ENCODE data around the gene PIK3C2B. TPM values are rescaled to one million over a fixed set of nuclear protein-coding genes. Genes with fewer than 3 reads are reported as not detected.

The PIK3C2B gene
- total and polyA plus RNA-seq, 2 of the 8 experiments (the other 6 are each of a cell fraction or from before 2014, with no cell fraction given) = 20.4 to 36.7 TPM

GRCh38 chr1:204499511-204500468 is 5.2 kb upstream of the PIK3C2B start:
- H2BK5ac ChIP-seq (ENCODE audit: low read depth, low read length) = no peak overlapping the region
- H2BK15ac ChIP-seq (ENCODE audit: low read length) = no peak overlapping the region
- peaks cover 0 to 4% (median 1%) of the 10 kb centered on the region in 4 experiments; a peak in 1 of 7 replicates for H3K4me1 ChIP-seq (replicated peaks in 1 of 4; ENCODE audit: control insufficient read depth in 3 of 4, insufficient read depth in 4 of 4, low read length in 3 of 4)
- peaks cover 0 to 3% (median under 1%) of the 10 kb centered on the region in 4 experiments; a peak in 1 of 7 replicates for H3K27me3 ChIP-seq (replicated peaks in 1 of 4; ENCODE audit: control insufficient read depth in 3 of 4, extremely low read depth in 1 of 4, insufficient read depth in 3 of 4, low read length in 3 of 4)
- TF ChIP-seq KDM1A (IDR thresholded peaks at IDR 0.05; ENCODE audit: borderline replicate concordance, low read length) (no peak), CEBPB (IDR thresholded peaks at IDR 0.05; ENCODE audit: low read depth, low read length) (peak; percentile 77)
- no peak overlapping the region for H2BK20ac ChIP-seq (ENCODE audit: low read length)
- no peak overlapping the region for H2AFZ ChIP-seq (ENCODE audit: low read length)
- no peaks in the 10 kb centered on the region for H3K36me3 ChIP-seq (ENCODE audit: control insufficient read depth in 2 of 4, insufficient read depth in 4 of 4, low read length in 3 of 4)
- H4K5ac ChIP-seq (ENCODE audit: insufficient read length, low read depth, low read length) = no peak overlapping the region
- H3K4me2 ChIP-seq (ENCODE audit: insufficient read depth in 1 of 2, low read depth in 2 of 2, low read length in 2 of 2) = no peak overlapping the region
- H3K79me1 ChIP-seq (ENCODE audit: low read depth, low read length) = no peaks in the 10 kb centered on the region
- no peaks in the 10 kb centered on the region for H3K79me2 ChIP-seq (ENCODE audit: control insufficient read depth in 1 of 2, insufficient read depth in 2 of 2, low read length in 2 of 2)
- no peak overlapping the region for H3K14ac ChIP-seq (ENCODE audit: insufficient read length)
- H3K4me3 ChIP-seq (ENCODE audit: extremely low read depth in 1 of 4, insufficient read depth in 2 of 4, low read depth in 3 of 4, low read length in 4 of 4) = no peak overlapping the region
- H2AK5ac ChIP-seq (ENCODE audit: low read depth, low read length) = no peak overlapping the region
- H2BK12ac ChIP-seq (ENCODE audit: low read depth, low read length) = no peak overlapping the region
- no peak overlapping the region for H3K9ac ChIP-seq (replicated peaks in 1 of 4; ENCODE audit: extremely low read depth in 1 of 4, low read depth in 3 of 4, low read length in 3 of 4)
- H3K23me2 ChIP-seq (ENCODE audit: low read depth, low read length) = peaks cover 4% of the 10 kb centered on the region; the same call in 1 of the 2 replicates
- CTCF ChIA-PET (ENCODE audit: partially characterized antibody) = interaction anchor here (0.7 to 49.0 kb wide), 4 partner anchors 19 to 199 kb away, joined by 3 to 2124 read pairs (median 182); no protein-coding TSS in a partner anchor
- no peak for DNase-seq (ENCODE audit: low read depth in 1 of 2, low spot score in 2 of 2)
- no peak overlapping the region for H3K56ac ChIP-seq (replicated peaks; ENCODE audit: insufficient read length, low read depth, low read length)
- no peak overlapping the region for H3K18ac ChIP-seq (ENCODE audit: extremely low read depth, low read length)
- H3K4ac ChIP-seq (replicated peaks; ENCODE audit: insufficient read length, low read depth, low read length) = no peak overlapping the region
- 86% methylated on average over 7 of the region's 7 CpGs; no CpG with 5 or more reads in 1 of the 2 experiments for WGBS, 2 experiments (ENCODE audit: extremely low coverage in 1 of 2, insufficient coverage in 1 of 2, insufficient read length in 1 of 2, insufficient replicate concordance in 2 of 2, low coverage in 1 of 2, low lambda C conversion rate in 2 of 2, missing lambda C conversion rate in 1 of 2)
- H3K27ac ChIP-seq (ENCODE audit: low read depth, low read length) = no peak overlapping the region
- POLR2A ChIA-PET (ENCODE audit: partially characterized antibody) = interaction anchor here (1.0 to 1.8 kb wide), 4 partner anchors 8 to 87 kb away, joined by 3 to 5 read pairs (median 4); no protein-coding TSS in a partner anchor
- H2BK120ac ChIP-seq (replicated peaks; ENCODE audit: low read depth, low read length) = no peak overlapping the region
- H4K20me1 ChIP-seq (replicated peaks in 1 of 2; ENCODE audit: control insufficient read depth in 1 of 2, insufficient read depth in 2 of 2, low read length in 2 of 2) = no peaks in the 10 kb centered on the region
- H4K91ac ChIP-seq (replicated peaks; ENCODE audit: insufficient read length, low read length) = no peak overlapping the region
- H3K23ac ChIP-seq (ENCODE audit: insufficient read length) = no peak overlapping the region
- no peak for FAIRE-seq
- H4K8ac ChIP-seq (ENCODE audit: extremely low read depth, insufficient read depth, low read length) = no peak overlapping the region
- H3K9me3 ChIP-seq (ENCODE audit: insufficient read depth in 2 of 2, low read depth in 1 of 2, low read length in 1 of 2) = no peaks in the 10 kb centered on the region
